GM18858 (cell line): ENCODE data around the gene CHCHD10.

ENCODE experiments used
- ATAC-seq: cut with Tn5 transposase; IDR thresholded peaks from one replicate; pipeline ENCODE4 v1.9.1; 2021; ENCODE audit not compliant: unreplicated experiment

The CHCHD10 gene

GRCh38 chr22:23787910-23788309 is 20.1 kb upstream of the CHCHD10 start:
- ATAC-seq, result no peak

- ATAC-seq, result no peak
Measured at GRCh38 chr22:23787600-23787896, 19.8 kb upstream of the CHCHD10 start.

- ATAC-seq, result no peak
Measured at GRCh38 chr22:23786752-23787599, 19.2 kb upstream of the CHCHD10 start, which contains the start of gene SMARCB1. Gene SMARCB1, plus strand, starts transcription at chr22:23786966. Its CDS starts 204 bp downstream, at chr22:23787170.

- no peak for ATAC-seq
Measured at GRCh38 chr22:23786261-23786710, 18.5 kb upstream of the CHCHD10 start.

- ATAC-seq, result no peak
Measured at GRCh38 chr22:23784215-23784732, 16.5 kb upstream of the CHCHD10 start.

- ATAC-seq, result no peak
Measured at GRCh38 chr22:23783265-23784150, 15.7 kb upstream of the CHCHD10 start.

- ATAC-seq, result no peak
Measured at GRCh38 chr22:23782703-23783102, 14.9 kb upstream of the CHCHD10 start.

- no peak for ATAC-seq
Measured at GRCh38 chr22:23782252-23782651, 14.5 kb upstream of the CHCHD10 start.

- no peak for ATAC-seq
Measured at GRCh38 chr22:23781511-23782183, 13.9 kb upstream of the CHCHD10 start.

GRCh38 chr22:23781065-23781464 is 13.3 kb upstream of the CHCHD10 start:
- ATAC-seq, result no peak

- no peak for ATAC-seq
Measured at GRCh38 chr22:23780146-23780748, 12.5 kb upstream of the CHCHD10 start.

GRCh38 chr22:23779731-23780130 is 12.0 kb upstream of the CHCHD10 start:
- ATAC-seq, result no peak

GRCh38 chr22:23779083-23779482 is 11.3 kb upstream of the CHCHD10 start:
- no peak for ATAC-seq

- ATAC-seq, result no peak
Measured at GRCh38 chr22:23778577-23778900, 10.8 kb upstream of the CHCHD10 start.

GRCh38 chr22:23777776-23778576 is 10.2 kb upstream of the CHCHD10 start:
- ATAC-seq, result no peak

- no peak for ATAC-seq
Measured at GRCh38 chr22:23775779-23776375, 8.1 kb upstream of the CHCHD10 start.

- ATAC-seq, result no peak
Measured at GRCh38 chr22:23774922-23775436, 7.2 kb upstream of the CHCHD10 start.

GRCh38 chr22:23774114-23774921 is 6.5 kb upstream of the CHCHD10 start:
- ATAC-seq, result no peak
